Urinary bladder (tissue), 4 donors: Measurements from ENCODE around the gene DBH. TPM values are rescaled to one million over a fixed set of nuclear protein-coding genes. Genes with fewer than 3 reads are reported as not detected.
"Not testable (repeated sequence)": the region's sequence is repeated elsewhere in the genome, so short reads cannot be mapped to it uniquely, and the experiment has no call there.

Experiments used
- DNase-seq: peaks from one replicate; pipeline ENCODE4 v3.0.0-alpha.2; 2015; ENCODE audit errors: extremely low spot score
- H3K27ac ChIP-seq: one replicate; pipeline ENCODE4 v1.5.1; 2013; ENCODE audit warnings: low read depth, mild to moderate bottlenecking, moderate library complexity
- H3K36me3 ChIP-seq: one replicate; pipeline ENCODE4 v1.6.1; 2013; ENCODE audit warnings: mild to moderate bottlenecking, moderate library complexity; ENCODE audit not compliant: insufficient read depth
- H3K4me1 ChIP-seq: one replicate; pipeline ENCODE4 v1.6.1; 2013; ENCODE audit warnings: mild to moderate bottlenecking, moderate library complexity; ENCODE audit not compliant: insufficient read depth
- H3K4me3 ChIP-seq: one replicate; pipeline ENCODE4 v1.5.1; 2013; ENCODE audit warnings: low read depth, low read length
- WGBS: extraction: QIAGEN DNeasy Blood & Tissue Kit; methylation state at CpG from one replicate; pipeline ENCODE4 v1.1.7; 2013; 5-methylcytosine and 5-hydroxymethylcytosine counted together
- polyA plus RNA-seq: library from polyadenylated mRNA; stranded (reverse); fragments of 200-250 nt; gene quantifications from one replicate; pipeline ENCODE4 v1.2.3, GENCODE V29; 2013
- total RNA-seq: library from RNA; depleted of rRNA; stranded (reverse); fragments of >200 nt; gene quantifications from one replicate; pipeline ENCODE4 v1.2.3, GENCODE V29; 2014
- donor health status: healthy with polysubstance abuse.
- donor health status: healthy.

Gene DBH
- total and polyA plus RNA-seq, 2 donors = 0.79 to 0.98 TPM

- no peak overlapping the region for H3K27ac ChIP-seq
- WGBS = 68% methylated on average over 5 of the region's 5 CpGs
Observed at GRCh38 chr9:133622555-133622954, 13.6 kb upstream of the DBH start.

GRCh38 chr9:133626008-133626407, 10.2 kb upstream of the DBH start:
- H3K4me3 ChIP-seq, DNase-seq, H3K36me3 ChIP-seq, H3K4me1 ChIP-seq, H3K27ac ChIP-seq: not testable (repeated sequence)

More at GRCh38 chr9:133622555-133622954, 13.6 kb upstream of the DBH start:
- DNase-seq = no peak
- Histone ChIP-seq H3K4me1 (no peaks in the 10 kb centered on the region), H3K36me3 (no peaks in the 10 kb centered on the region), H3K4me3 (no peak overlapping the region)

- DNase-seq = no peak
- WGBS = 75% methylated on average over 3 of the region's 3 CpGs
- H3K27ac ChIP-seq = no peak overlapping the region
- H3K36me3 ChIP-seq = no peaks in the 10 kb centered on the region
- no peaks in the 10 kb centered on the region for H3K4me1 ChIP-seq
- no peak overlapping the region for H3K4me3 ChIP-seq
Observed at GRCh38 chr9:133627341-133627740, 8.8 kb upstream of the DBH start.

GRCh38 chr9:133628766-133629165, 7.4 kb upstream of the DBH start:
- 67% methylated on average over 8 of the region's 8 CpGs for WGBS
- H3K27ac ChIP-seq = no peak overlapping the region
- no peak overlapping the region for H3K4me3 ChIP-seq
- no peak for DNase-seq
- no peaks in the 10 kb centered on the region for H3K4me1 ChIP-seq
- H3K36me3 ChIP-seq = no peaks in the 10 kb centered on the region

GRCh38 chr9:133629221-133630110, 6.7 kb upstream of the DBH start:
- 91% methylated on average over 23 of the region's 23 CpGs for WGBS

GRCh38 chr9:133631111-133631510, 5.1 kb upstream of the DBH start:
- no peak for DNase-seq
- Histone ChIP-seq H3K36me3 (no peaks in the 10 kb centered on the region), H3K27ac (no peak overlapping the region), H3K4me1 (no peaks in the 10 kb centered on the region), H3K4me3 (no peak overlapping the region)
- WGBS = 95% methylated on average over 12 of the region's 12 CpGs

More at GRCh38 chr9:133629221-133630110, 6.7 kb upstream of the DBH start:
- no peaks in the 10 kb centered on the region for H3K36me3 ChIP-seq
- no peak for DNase-seq
- H3K27ac ChIP-seq = no peak overlapping the region
- H3K4me3 ChIP-seq = no peak overlapping the region
- no peaks in the 10 kb centered on the region for H3K4me1 ChIP-seq

GRCh38 chr9:133632806-133633680, 3.1 kb upstream of the DBH start:
- Histone ChIP-seq H3K4me3 (no peak overlapping the region), H3K36me3 (no peaks in the 10 kb centered on the region), H3K27ac (no peak overlapping the region), H3K4me1 (no peaks in the 10 kb centered on the region)
- no peak for DNase-seq
- WGBS = 55% methylated on average over 27 of the region's 27 CpGs

GRCh38 chr9:133633681-133634080, 2.5 kb upstream of the DBH start:
- H3K4me1 ChIP-seq = no peaks in the 10 kb centered on the region

GRCh38 chr9:133634081-133634691, 2.0 kb upstream of the DBH start:
- H3K36me3 ChIP-seq = no peaks in the 10 kb centered on the region
- H3K4me1 ChIP-seq = no peaks in the 10 kb centered on the region
- H3K27ac ChIP-seq = no peak overlapping the region
- H3K4me3 ChIP-seq = no peak overlapping the region
- no peak for DNase-seq
- 25% methylated on average over 24 of the region's 24 CpGs for WGBS

More at GRCh38 chr9:133633681-133634080, 2.5 kb upstream of the DBH start:
- Histone ChIP-seq H3K36me3 (no peaks in the 10 kb centered on the region), H3K27ac (no peak overlapping the region), H3K4me3 (no peak overlapping the region)
- WGBS = 20% methylated on average over 8 of the region's 8 CpGs
- no peak for DNase-seq

- WGBS = 52% methylated on average over 6 of the region's 6 CpGs
- Histone ChIP-seq H3K27ac (no peak overlapping the region), H3K4me1 (no peaks in the 10 kb centered on the region), H3K36me3 (no peaks in the 10 kb centered on the region), H3K4me3 (no peak overlapping the region)
- no peak for DNase-seq
Observed at GRCh38 chr9:133635098-133635497, 1.1 kb upstream of the DBH start.

GRCh38 chr9:133636902-133637301, 739 bp downstream of the DBH start:
- no peak overlapping the region for H3K27ac ChIP-seq
- DNase-seq = no peak
- no peak overlapping the region for H3K4me3 ChIP-seq
- no peaks in the 10 kb centered on the region for H3K36me3 ChIP-seq
- H3K4me1 ChIP-seq = no peaks in the 10 kb centered on the region
- WGBS = 84% methylated on average over 12 of the region's 12 CpGs

- no peak for DNase-seq
- 69% methylated on average over 12 of the region's 12 CpGs for WGBS
- H3K36me3 ChIP-seq = no peaks in the 10 kb centered on the region
- no peak overlapping the region for H3K27ac ChIP-seq
- H3K4me1 ChIP-seq = no peaks in the 10 kb centered on the region
- H3K4me3 ChIP-seq = no peak overlapping the region
Observed at GRCh38 chr9:133637451-133638055, 1.4 kb downstream of the DBH start.

- WGBS = 64% methylated on average over 8 of the region's 8 CpGs
- no peak overlapping the region for H3K4me3 ChIP-seq
- no peaks in the 10 kb centered on the region for H3K36me3 ChIP-seq
- DNase-seq = no peak
- H3K27ac ChIP-seq = no peak overlapping the region
- no peaks in the 10 kb centered on the region for H3K4me1 ChIP-seq
Observed at GRCh38 chr9:133638076-133638475, 1.9 kb downstream of the DBH start.
